K562 (cell line): ENCODE results near the gene BDKRB2.

ENCODE experiments used
- STAG1 ChIP-seq: sonication (generic); formaldehyde crosslinking; IDR thresholded peaks from 2 replicates; pipeline ENCODE4 v1.5.0; 2020; ENCODE audit warnings: missing genetic modification reagents, borderline replicate concordance
- ZNF41 ChIP-seq: fragments of 250-450 bp; sonication (Bioruptor Pico); conservative IDR thresholded peaks from 2 replicates; pipeline ENCODE4 v1.4.0; 2020; ENCODE audit warnings: mild to moderate bottlenecking

GRCh38 chr14:96268431-96269358 is 64.1 kb downstream of the BDKRB2 start:
- TF ChIP-seq STAG1 (no peak), ZNF41 (CRISPR knock-in tag) (no peak)
